GM12878 (cell line): ENCODE measurements around the gene DMAC2. TPM values are rescaled to one million over a fixed set of nuclear protein-coding genes. Genes with fewer than 3 reads are reported as not detected.

Experiments used
- ATAC-seq: fragments of 200-7000 bp; cut with Tn5 transposase; 3 replicates; pipeline ENCODE4 v1.9.1; 2020; ENCODE audit warnings: mild to moderate bottlenecking, moderate library complexity
- BruUV-seq: library from RNA; stranded (reverse); fragments of 400-500 nt; replicated peaks from 2 replicates; lab custom pipeline; 2021; lab: Mats Ljungman, UMichigan
- CTCF ChIA-PET: fragments of 300-600 bp; sonication (Branson Sonifier 250); formaldehyde crosslinking; extraction: SDS; loops from one replicate; lab custom pipeline; 2021; ENCODE audit warnings: inconsistent platforms; lab: Yijun Ruan, JAX
- POLR2A ChIA-PET: fragments of 350-600 bp; formaldehyde crosslinking; extraction: SDS; loops from one replicate; lab custom pipeline; 2021; ENCODE audit warnings: inconsistent platforms; lab: Charles Lee
- RAD21 ChIA-PET: fragments of 300-600 bp; sonication (Branson Sonifier 250); formaldehyde crosslinking; loops from one replicate; lab custom pipeline; 2023; ENCODE audit warnings: antibody characterized with exemption; ENCODE audit not compliant: unreplicated experiment; lab: Charles Lee
- SMC1A ChIA-PET: fragments of 300-600 bp; sonication (Branson Sonifier 250); formaldehyde crosslinking; loops from one replicate; lab custom pipeline; 2023; ENCODE audit not compliant: unreplicated experiment, uncharacterized antibody; lab: Charles Lee
- DNase-seq: peaks from one replicate; pipeline ENCODE4 v3.0.0-alpha.2; 2011; ENCODE audit warnings: low read depth, low spot score
- FAIRE-seq: peaks from 3 replicates; lab custom pipeline; 2011; peaks lifted over from hg19 to GRCh38; lab: Jason Lieb, UNC
- H2AFZ ChIP-seq: 2 replicates; pipeline ENCODE4 v1.6.0; 2011; ENCODE audit warnings: low read depth, low read length, control low read depth; ENCODE audit not compliant: control insufficient read depth
- H3K27ac ChIP-seq: 2 replicates; pipeline ENCODE4 v1.5.1; 2011; ENCODE audit warnings: control low read depth; ENCODE audit not compliant: control insufficient read depth, insufficient read depth
- H3K27me3 ChIP-seq, 2 experiments: replicated peaks in 1 of 2; 2 replicates each; pipeline versions ENCODE4 v1.6.0 to v1.6.1; 2011; ENCODE audit warnings: low read length in 1 of 2; ENCODE audit not compliant: control insufficient read depth in 2 of 2, insufficient read depth in 2 of 2
- H3K36me3 ChIP-seq, 2 experiments: 2 replicates each; pipeline ENCODE4 v1.5.1; 2011; ENCODE audit warnings: low read length in 1 of 2; ENCODE audit not compliant: control insufficient read depth in 2 of 2, insufficient read depth in 2 of 2
- H3K4me1 ChIP-seq: 2 replicates; pipeline ENCODE4 v1.6.1; 2011; ENCODE audit warnings: mild to moderate bottlenecking, low read length, moderate library complexity, mixed read lengths; ENCODE audit not compliant: control insufficient read depth, insufficient read depth
- H3K4me2 ChIP-seq: 2 replicates; pipeline ENCODE4 v1.6.0; 2011; ENCODE audit warnings: control low read depth; ENCODE audit not compliant: control insufficient read depth, insufficient read depth
- H3K4me3 ChIP-seq: fragments of 200-600 bp; sonication (generic); 2 replicates; pipeline ENCODE4 v1.5.1; 2016
- H3K79me2 ChIP-seq: 2 replicates; pipeline ENCODE4 v1.6.0; 2011; ENCODE audit warnings: low read length; ENCODE audit not compliant: control insufficient read depth, insufficient read depth
- H3K9ac ChIP-seq: 2 replicates; pipeline ENCODE4 v1.8.0; 2011; ENCODE audit warnings: low read length, control low read depth, mixed read lengths; ENCODE audit not compliant: control insufficient read depth, insufficient read depth
- H3K9me3 ChIP-seq: replicated peaks from 3 replicates; pipeline ENCODE4 v1.5.1; 2011; ENCODE audit warnings: mild to moderate bottlenecking, low read length; ENCODE audit not compliant: control insufficient read depth, insufficient read depth
- H4K20me1 ChIP-seq: 2 replicates; pipeline ENCODE4 v1.6.0; 2011; ENCODE audit not compliant: control insufficient read depth, insufficient read depth
- ATF2 ChIP-seq: IDR thresholded peaks from 2 replicates; pipeline ENCODE4 v1.6.1; 2012; ENCODE audit warnings: low read length, inconsistent platforms
- CHD4 ChIP-seq: fragments of 200-600 bp; sonication (generic); IDR thresholded peaks from 2 replicates; pipeline ENCODE4 v1.6.1; 2016; ENCODE audit warnings: mild to moderate bottlenecking
- ESRRA ChIP-seq: IDR thresholded peaks from 2 replicates; pipeline ENCODE4 v1.6.1; 2012; ENCODE audit warnings: mild to moderate bottlenecking, low read length, improper control_type of control experiment
- HSF1 ChIP-seq: fragments of 150-350 bp; IDR thresholded peaks from 2 replicates; pipeline ENCODE4 v1.6.1; 2014; ENCODE audit warnings: mild to moderate bottlenecking, low read depth, low read length
- JUND ChIP-seq: IDR thresholded peaks from 2 replicates; pipeline ENCODE4 v1.6.1; 2012; ENCODE audit warnings: low read depth, mild to moderate bottlenecking, low read length, improper control_type of control experiment, moderate library complexity
- PKNOX1 ChIP-seq: fragments of 450-650 bp; IDR thresholded peaks from 2 replicates; pipeline ENCODE4 v1.6.1; 2016; ENCODE audit warnings: mild to moderate bottlenecking
- RB1 ChIP-seq: fragments of 450-650 bp; formaldehyde crosslinking; IDR thresholded peaks from 2 replicates; pipeline ENCODE4 v1.6.1; 2017; ENCODE audit warnings: mild to moderate bottlenecking, borderline replicate concordance
- STAT1 ChIP-seq: fragments of 450-650 bp; conservative IDR thresholded peaks from 2 replicates; pipeline ENCODE4 v1.6.1; 2014; ENCODE audit warnings: antibody characterized with exemption, mild to moderate bottlenecking
- TAF1 ChIP-seq: IDR thresholded peaks from 2 replicates; pipeline ENCODE4 v1.6.1; 2011; ENCODE audit warnings: mild to moderate bottlenecking, low read depth, low read length, borderline replicate concordance
- USF2 ChIP-seq: IDR thresholded peaks from 2 replicates; pipeline ENCODE4 v1.6.1; 2011; ENCODE audit warnings: low read depth, low read length, improper control_type of control experiment, borderline replicate concordance
- WGBS: methylation state at CpG from one replicate; pipeline ENCODE4 v1.1.6; 2016; ENCODE audit warnings: low lambda C conversion rate; ENCODE audit not compliant: insufficient replicate concordance, insufficient coverage; ENCODE audit errors: missing lambda C conversion rate; 5-methylcytosine and 5-hydroxymethylcytosine counted together
- in situ Hi-C: fragments of 300-500 bp; cut with MboI; formaldehyde crosslinking; loops from 9 replicates; pipeline ENCODE4 v1.14.3; 2018; ENCODE audit warnings: mixed read lengths
- intact Hi-C: fragments of 100-400 bp; cut with micrococcal nuclease; formaldehyde crosslinking; loops from one replicate; pipeline ENCODE4 v1.14.2; 2022; ENCODE audit not compliant: unreplicated experiment
- polyA plus RNA-seq, 11 experiments: library from polyadenylated mRNA; depleted of rRNA in 4 of 11; unstranded in 6 of 11; stranded (reverse) in 5 of 11; fragments of >200 nt; fragmentation: Nextera tagmentation in 4 of 11; fragmentation: Illumina TruSeq in 1 of 11; extraction: Ambion mirVana in 4 of 11; extraction: Trizol in 1 of 11; gene quantifications; 1 replicate in 1 of 11; 2 replicates in 10 of 11; pipeline versions ENCODE4 v1.2.1 to v1.2.3, GENCODE V29; 2011 to 2016; ENCODE audit warnings: inconsistent platforms in 2 of 11, missing spikeins in 2 of 11, low read depth in 1 of 11
- total RNA-seq, 4 experiments: library from RNA; depleted of rRNA in 3 of 4; stranded (reverse); fragments of >200 nt in 3 of 4; fragmentation: Illumina TruSeq in 1 of 4; extraction: Trizol in 1 of 4; gene quantifications; 2 replicates each; pipeline versions ENCODE4 v1.2.1 to v1.2.3, GENCODE V29; 2013 to 2021
- TF ChIP-seq, protein P1 (sequence below): IDR thresholded peaks from 2 replicates; pipeline ENCODE4 v1.6.1; 2012; ENCODE audit warnings: low read depth, low read length, improper control_type of control experiment

The DMAC2 gene
- total and polyA plus RNA-seq, 10 of the 15 experiments (the other 5 are each of a cell fraction or from before 2014, with no cell fraction given): 10.8 to 57.2 (median 42.7) TPM

- DNase-seq (peak; percentile 99), ATAC-seq (peak; percentile 94), FAIRE-seq (peak; percentile 91)
- Histone ChIP-seq H3K27ac (peak within 1 kb of the TSS; percentile 99), H3K4me2 (peak within 1 kb of the TSS; percentile 91), H3K9me3 (no peaks in the 10 kb centered on the region), H4K20me1 (no peaks in the 10 kb centered on the region), H3K4me1 (peaks cover 21% of the 10 kb centered on the region), H3K36me3 (peaks cover 0 to 7% of the 10 kb centered on the region in 2 experiments; a peak in 1 of 4 replicates), H3K9ac (peak within 1 kb of the TSS; percentile 99), H3K79me2 (peaks cover 59% of the 10 kb centered on the region), H3K27me3 (no peaks in the 10 kb centered on the region), H3K4me3 (peak within 1 kb of the TSS; percentile 80), H2AFZ (peak within 1 kb of the TSS; percentile 91)
- WGBS: 2% methylated on average over 50 of the region's 50 CpGs
- no TSS peak for BruUV-seq
- ChIA-PET POLR2A (interaction anchor here (1.3 kb wide), 1 partner anchor 42 kb away, joined by 3 read pairs; no protein-coding TSS in a partner anchor), CTCF (no interaction called here), SMC1A (no interaction called here), RAD21 (no interaction called here)
- intact Hi-C loops: loop anchor here (1.0 to 5.0 kb wide), 3 partner anchors 33 to 135 kb away; partner anchors contain the start of genes B9D2 and HNRNPUL1
- in situ Hi-C loops: no loop called here
- TF ChIP-seq STAT1 (peak; percentile 90; the same call in 1 of the 2 replicates), PKNOX1 (peak; percentile 84), ATF2 (no peak), JUND (0 out of 2 replicates have a peak, but pooled peaks have one; percentile 17), TAF1 (peak; percentile 86), USF2 (peak; percentile 70), RB1 (peak; percentile 59; the same call in 1 of the 2 replicates), HSF1 (no peak), ESRRA (no peak), CHD4 (no peak)
- TF ChIP-seq, protein P1, sequence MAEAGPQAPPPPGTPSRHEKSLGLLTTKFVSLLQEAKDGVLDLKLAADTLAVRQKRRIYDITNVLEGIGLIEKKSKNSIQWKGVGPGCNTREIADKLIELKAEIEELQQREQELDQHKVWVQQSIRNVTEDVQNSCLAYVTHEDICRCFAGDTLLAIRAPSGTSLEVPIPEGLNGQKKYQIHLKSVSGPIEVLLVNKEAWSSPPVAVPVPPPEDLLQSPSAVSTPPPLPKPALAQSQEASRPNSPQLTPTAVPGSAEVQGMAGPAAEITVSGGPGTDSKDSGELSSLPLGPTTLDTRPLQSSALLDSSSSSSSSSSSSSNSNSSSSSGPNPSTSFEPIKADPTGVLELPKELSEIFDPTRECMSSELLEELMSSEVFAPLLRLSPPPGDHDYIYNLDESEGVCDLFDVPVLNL: peak; percentile 64; the same call in 1 of the 2 replicates
These were observed 42.3 kb downstream of the DMAC2 start, which contains the start of the genes BCKDHA and EXOSC5 for GRCh38 chr19:41397086-41398049. Gene BCKDHA, plus strand, starts transcription at chr19:41397818. Its CDS starts 10 bp downstream, at chr19:41397828. Gene EXOSC5, minus strand, starts transcription at chr19:41397359. Its CDS starts 31 bp downstream, at chr19:41397328.
